NCI-H1436 treated with DMSO at 0.1 percent for 48 hours (cell line): ENCODE measurements around the gene GAP43.

ENCODE experiments used
- DNase-seq: peaks from one replicate; lab custom pipeline; 2025; lab: John Stamatoyannopoulos, UW

Gene GAP43

DNA sequence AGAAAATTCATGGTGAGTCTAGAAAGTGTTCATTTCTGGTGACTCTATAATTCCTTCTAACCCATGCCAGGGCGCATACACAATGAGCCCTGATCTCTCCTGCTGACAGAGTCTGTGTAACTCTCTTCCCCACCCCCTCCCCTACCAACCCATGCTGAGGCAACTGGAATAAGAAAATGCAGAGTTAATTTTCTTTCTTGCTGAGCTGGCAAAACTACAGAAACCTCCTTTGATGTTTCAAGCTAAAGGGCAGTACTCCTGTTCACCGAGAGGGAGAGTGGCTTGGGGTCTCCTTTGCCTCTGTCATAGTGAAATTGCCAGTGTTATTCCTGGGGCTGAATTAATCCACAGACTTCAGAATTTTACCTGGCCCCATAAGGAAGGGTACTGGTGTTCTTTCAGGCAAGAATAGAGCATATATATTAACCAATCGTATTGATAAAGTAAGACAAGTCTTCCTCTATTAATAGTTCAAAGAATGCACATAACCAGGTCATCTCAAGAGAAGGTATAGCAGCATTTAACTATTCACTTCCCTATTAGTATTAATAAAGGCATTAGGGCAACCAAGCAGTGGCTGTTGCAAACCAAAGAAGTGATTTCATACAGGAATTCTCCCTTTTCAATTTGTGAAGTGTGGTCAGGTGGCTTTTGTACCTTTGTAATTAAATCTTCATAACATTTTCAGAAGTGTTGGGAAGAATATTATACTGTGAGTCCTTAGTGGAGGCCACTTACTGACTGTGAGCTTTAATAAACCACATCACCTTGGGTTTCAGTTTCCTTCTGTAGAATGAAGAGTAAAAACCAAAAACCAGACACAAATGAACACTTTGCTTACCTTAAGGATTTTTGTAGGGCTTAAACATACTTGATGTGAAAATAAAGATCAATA, 4.1 kb downstream of the GAP43 start:
- no peak for DNase-seq

GRCh38 chr3:115628075-115628412, 4.7 kb downstream of the GAP43 start:
- no peak for DNase-seq

DNA sequence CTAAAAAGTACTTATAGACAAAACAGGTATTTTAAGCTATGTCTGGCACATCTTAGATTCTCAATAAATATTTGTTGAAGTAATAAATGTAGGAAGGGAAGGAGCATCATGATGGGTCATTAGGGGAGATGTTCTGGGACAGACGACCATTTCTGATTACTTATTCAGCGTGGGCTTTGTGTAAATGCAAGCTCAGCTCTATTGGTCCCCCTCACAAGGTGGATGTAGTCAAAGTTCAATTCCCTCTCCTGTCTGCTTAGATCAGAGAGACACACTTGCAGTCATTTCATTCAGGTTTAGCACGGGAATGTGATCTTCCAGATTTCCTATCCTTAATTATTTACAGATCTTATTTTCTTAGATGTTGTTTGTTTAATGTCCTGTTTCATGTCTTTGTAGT, 7.5 kb downstream of the GAP43 start:
- DNase-seq, result no peak

DNA sequence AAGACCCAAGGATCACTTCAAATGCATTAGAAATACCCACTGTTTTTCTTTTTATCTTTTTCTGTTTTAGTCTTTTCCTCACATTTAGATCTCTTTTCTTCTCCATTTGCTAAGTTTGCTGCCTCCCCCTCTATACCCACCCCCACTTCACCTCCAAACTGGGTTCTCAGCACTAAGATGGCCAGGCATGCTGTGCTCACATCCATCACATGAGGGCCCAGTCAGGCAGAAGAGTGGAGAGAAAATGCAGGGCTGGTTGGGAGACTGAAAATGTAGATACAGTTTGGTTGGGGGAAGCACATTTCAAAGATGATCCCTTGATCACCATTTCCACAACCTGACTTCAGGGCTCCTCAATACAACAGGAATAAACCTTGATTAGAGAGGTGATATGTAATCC, 8.7 kb downstream of the GAP43 start:
- DNase-seq, result no peak

- no peak for DNase-seq
Observed at GRCh38 chr3:115633467-115633866, 10.2 kb downstream of the GAP43 start.

DNA sequence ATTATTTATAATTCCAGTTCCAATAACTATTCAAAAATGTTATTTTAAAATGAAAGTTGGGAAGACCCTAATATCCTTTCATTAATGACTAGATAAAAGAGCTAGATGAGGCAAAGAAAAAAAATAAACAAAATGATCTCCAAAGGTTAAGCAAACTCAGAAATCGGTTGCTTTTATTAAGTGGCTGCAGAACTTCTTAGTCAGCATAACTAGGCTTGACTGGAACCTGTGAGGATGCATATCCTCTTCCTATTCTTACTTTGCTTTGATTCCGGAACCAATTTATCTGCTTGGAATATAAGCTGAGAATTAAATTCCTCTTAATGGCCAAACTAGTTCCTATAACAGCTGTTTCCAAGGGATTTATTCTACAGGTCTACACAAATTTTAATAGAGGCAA, 10.7 kb downstream of the GAP43 start:
- no peak for DNase-seq

- no peak for DNase-seq
Observed at GRCh38 chr3:115635406-115635805, 12.1 kb downstream of the GAP43 start.

GRCh38 chr3:115638241-115638640, 14.9 kb downstream of the GAP43 start:
- no peak for DNase-seq

- DNase-seq, result no peak
Observed at GRCh38 chr3:115638991-115639390, 15.7 kb downstream of the GAP43 start.

DNA sequence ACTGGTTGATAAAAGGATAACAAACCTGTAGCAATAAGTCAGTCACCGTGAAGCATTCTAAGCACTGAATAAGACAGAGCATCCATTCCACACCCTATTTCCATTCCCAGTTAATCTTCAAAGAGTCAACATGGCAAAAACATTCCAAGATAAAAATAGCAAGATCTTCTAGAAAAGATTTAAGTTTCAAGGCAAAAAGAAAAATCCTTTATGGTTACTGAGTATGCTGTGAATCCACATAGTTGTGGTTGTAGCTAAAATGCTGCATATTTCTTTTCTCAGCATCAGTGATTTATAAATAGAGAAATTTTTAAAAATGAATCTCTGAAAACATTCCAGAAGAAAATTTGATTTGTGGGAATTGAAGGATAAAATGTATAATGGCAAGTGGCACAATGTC, 21.1 kb downstream of the GAP43 start:
- DNase-seq, result no peak

DNA sequence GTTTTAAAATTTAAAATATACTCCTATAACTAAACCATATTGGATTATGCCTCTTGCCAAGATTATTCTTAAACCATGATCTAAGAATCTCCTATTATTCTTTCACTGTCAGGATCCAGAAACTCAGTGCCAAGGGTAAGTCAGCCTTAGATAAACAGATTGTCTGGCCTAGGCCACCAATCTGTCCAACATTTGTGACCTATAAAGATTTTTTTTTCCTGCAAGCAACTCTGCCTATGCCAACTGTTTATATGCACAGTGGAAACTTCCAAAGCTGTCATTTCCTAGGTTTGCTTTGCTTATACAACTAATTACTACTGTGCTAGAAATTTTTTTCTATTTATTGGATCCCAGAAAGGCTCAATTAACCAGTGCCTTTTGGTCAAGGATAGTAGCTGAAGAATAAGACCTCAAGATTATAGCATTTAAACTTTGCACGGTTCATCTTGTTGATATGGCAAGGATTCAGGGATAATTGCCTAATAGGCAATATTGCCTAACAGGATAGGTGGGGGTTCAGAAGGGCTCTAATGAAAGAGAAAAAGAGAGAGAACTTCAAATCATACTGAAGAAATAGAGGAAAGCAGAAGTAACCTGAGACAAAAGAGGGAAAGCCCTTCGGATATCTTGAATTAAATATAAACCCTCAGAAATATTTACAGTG, 22.8 kb downstream of the GAP43 start:
- DNase-seq, result no peak

DNA sequence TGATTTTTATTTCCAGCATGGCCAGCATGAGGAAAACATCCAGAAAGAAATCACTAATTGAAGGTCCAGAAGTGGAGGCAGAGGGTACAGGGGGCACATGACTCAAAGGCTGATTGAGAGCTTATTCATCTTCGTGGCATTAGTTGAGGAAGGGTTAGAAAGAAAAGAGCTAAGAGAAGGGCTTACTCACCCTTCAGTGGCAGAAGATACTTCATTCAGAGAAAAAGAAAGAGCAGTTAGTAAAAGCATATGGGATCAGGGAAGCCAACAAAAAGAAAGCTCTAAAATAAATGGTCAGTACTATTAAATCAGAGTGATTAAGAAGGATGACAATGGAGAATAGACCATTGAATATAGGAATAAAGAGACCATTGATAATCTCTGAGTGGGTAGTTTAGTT, 25.2 kb downstream of the GAP43 start:
- DNase-seq, result no peak

DNA sequence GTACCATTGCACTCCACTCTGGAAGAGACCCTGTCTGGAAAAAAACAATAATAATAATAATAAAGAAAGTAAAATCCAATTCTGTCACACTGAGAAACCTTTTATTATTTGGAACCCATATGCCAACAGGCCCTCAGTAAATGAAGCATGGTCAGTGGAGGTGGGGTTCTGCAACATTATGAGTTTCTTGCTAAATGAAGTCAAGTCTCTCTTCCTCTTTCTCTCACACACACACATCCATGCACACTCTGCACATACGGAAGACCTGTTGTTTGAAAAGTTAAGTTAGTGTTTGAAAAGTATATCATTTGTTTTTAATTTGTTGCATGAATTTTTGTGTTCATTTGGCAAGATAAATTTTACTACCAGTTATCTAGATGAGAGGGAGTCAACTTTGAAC, 27.8 kb downstream of the GAP43 start:
- DNase-seq, result no peak

GRCh38 chr3:115651599-115651998, 28.3 kb downstream of the GAP43 start:
- no peak for DNase-seq

- no peak for DNase-seq
Observed at GRCh38 chr3:115652738-115653137, 29.4 kb downstream of the GAP43 start.

GRCh38 chr3:115655761-115656282, 32.5 kb downstream of the GAP43 start:
- no peak for DNase-seq

- no peak for DNase-seq
Observed at GRCh38 chr3:115657168-115657567, 33.9 kb downstream of the GAP43 start.

DNA sequence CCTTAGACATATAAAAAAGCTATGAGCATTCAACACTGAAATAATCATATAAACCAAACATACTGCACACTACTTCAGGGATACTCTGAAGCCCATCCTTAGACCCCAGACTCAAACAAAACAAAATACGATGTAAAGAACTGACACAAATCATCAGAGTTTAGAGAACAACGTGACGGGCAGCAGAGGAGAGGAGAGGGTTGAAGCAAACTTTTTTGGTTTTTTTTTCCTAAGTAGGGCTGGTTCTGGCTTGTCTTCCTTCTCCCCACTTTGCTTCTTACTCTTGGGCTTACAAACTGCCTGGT, 34.7 kb downstream of the GAP43 start:
- DNase-seq, result no peak

- peak; percentile 67 for DNase-seq
Observed at GRCh38 chr3:115658337-115659181, 35.2 kb downstream of the GAP43 start.

GRCh38 chr3:115659253-115660220, 36.2 kb downstream of the GAP43 start:
- no peak for DNase-seq

DNA sequence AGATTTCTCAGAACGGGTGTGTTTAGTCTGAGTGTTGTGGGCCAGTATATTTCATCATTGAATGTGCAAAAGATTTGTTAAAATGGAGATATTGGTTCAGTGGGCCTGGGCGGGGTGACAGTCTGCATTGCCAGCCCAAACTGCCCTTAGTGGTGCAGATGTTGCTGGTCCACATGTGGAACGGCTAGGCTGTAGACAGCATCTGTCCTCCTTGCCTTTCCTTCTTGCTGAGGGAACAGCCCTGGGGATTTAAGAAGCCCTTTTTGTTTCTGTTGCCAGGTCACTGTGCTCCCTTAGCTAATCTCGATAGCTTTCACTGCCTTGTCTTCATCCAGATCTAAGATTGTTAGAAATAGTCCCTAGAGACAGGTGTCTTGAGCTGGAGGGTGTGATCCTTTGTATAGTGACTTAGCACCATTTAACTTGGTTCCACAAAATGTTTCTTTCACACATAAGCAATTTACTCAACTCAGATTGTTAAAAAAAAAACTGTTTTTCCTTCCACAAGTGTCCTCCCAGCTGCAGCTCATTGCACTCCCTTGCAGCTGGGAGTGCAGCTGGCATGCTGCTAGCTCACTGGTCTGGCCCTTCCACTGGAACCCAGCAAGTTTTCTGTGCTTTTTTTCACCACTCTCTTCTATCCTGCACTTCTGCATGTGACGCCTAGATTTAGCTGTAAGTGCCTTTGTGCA, 37.5 kb downstream of the GAP43 start:
- no peak for DNase-seq
